Heart left ventricle (tissue), 13 donors: ENCODE measurements around the gene IGFBP6.
A peak's percentile ranks its signal among the peaks of the same experiment; 100 is the strongest.

Source experiments
- CTCF ChIP-seq, 12 donors: fragments of 200-600 bp; sonication (generic) in 4 of 12; IDR thresholded peaks; one replicate each; pipeline versions ENCODE4 v1.5.0 to v1.8.0; 2018 to 2022; ENCODE audit warnings: antibody characterized with exemption in 12 of 12, mild to moderate bottlenecking in 5 of 12
- POLR2A ChIP-seq, 2 donors: fragments of 450-650 bp; IDR thresholded peaks; one replicate each; pipeline ENCODE4 v1.6.1; 2017; ENCODE audit warnings: antibody characterized with exemption in 2 of 2, mild to moderate bottlenecking in 2 of 2, moderate library complexity in 2 of 2
- donor health status: ischemic (EF 13 %, LVEDD 7.1; RV severe dilation, severe dysfunction).
- donor health status: DM: no; HTN: yes; CAD: no.
- donor health status: DM: no; HTN: no; CAD: no.
- donor health status: ischemic (EF 25% LVEDD 6.9; RV normal size, moderate dysfunction).
- donor health status: ischemic (EF 25% LVEDD 5.7; RV mildly dilated, moderate dysfunction).
- donor health status: ischemic (EF 35%, LVEDD 5.7; RV mildly dilated, moderate dysfunction).
- donor health status: nonischemic (EF 11% LVEDD 7.7; RV severe dilation, severe dysfunction).
- donor health status: DM: yes; HTN: yes; CAD: no.
- donor health status: PGD.
- donor health status: ischemic (EF 29% LVEDD 5.4; RV normal size, mild dysfunction).
- donor health status: nonischemic (EF 23%, LVEDD 6.1; RV moderate dilation, normal function).

GRCh38 chr12:53052419-53053217 is 44.8 kb upstream of the IGFBP6 start:
- TF ChIP-seq CTCF (IDR thresholded peaks at IDR 0.05) (peak in 2 of 12 donors; percentile 4 to 14), POLR2A (IDR thresholded peaks at IDR 0.05) (peak in 1 of 2 donors; percentile 45)
